Vagina (tissue), 2 donors: Measurements from ENCODE around the gene GPRIN1. TPM values are rescaled to one million over a fixed set of nuclear protein-coding genes. Genes with fewer than 3 reads are reported as not detected.
"Not testable (repeated sequence)": the region's sequence is repeated elsewhere in the genome, so short reads cannot be mapped to it uniquely, and the experiment has no call there.

Experiments
- DNase-seq, 2 donors: peaks; one replicate each; pipeline ENCODE4 v3.0.0-alpha.2; 2017; ENCODE audit errors: extremely low spot score in 2 of 2
- H3K27ac ChIP-seq: fragments of 200-600 bp; sonication (generic); one replicate; pipeline ENCODE4 v1.5.1; 2019
- H3K27me3 ChIP-seq: fragments of 200-600 bp; sonication (generic); one replicate; pipeline ENCODE4 v1.5.1; 2019
- H3K36me3 ChIP-seq, 2 donors: fragments of 200-600 bp; sonication (generic); one replicate each; pipeline ENCODE4 v1.5.1; 2017 to 2019
- H3K4me1 ChIP-seq: fragments of 200-600 bp; sonication (generic); one replicate; pipeline ENCODE4 v1.5.1; 2019
- H3K4me3 ChIP-seq, 2 donors: fragments of 200-600 bp; sonication (generic); 1 replicate in 1 of 2; 2 replicates in 1 of 2; pipeline ENCODE4 v1.5.1; 2016 to 2019
- H3K9me3 ChIP-seq: fragments of 200-600 bp; sonication (generic); one replicate; pipeline ENCODE4 v1.5.1; 2019
- POLR2A ChIP-seq, 2 donors: fragments of 450-650 bp; IDR thresholded peaks; one replicate each; pipeline ENCODE4 v1.6.1; 2017; ENCODE audit warnings: antibody characterized with exemption in 2 of 2, mild to moderate bottlenecking in 2 of 2, moderate library complexity in 2 of 2
- POLR2AphosphoS5 ChIP-seq, 2 donors: sonication (generic); formaldehyde crosslinking; IDR thresholded peaks; one replicate each; pipeline ENCODE4 v1.9.0; 2017; ENCODE audit warnings: antibody characterized with exemption in 2 of 2, mild to moderate bottlenecking in 2 of 2, low read depth in 1 of 2; ENCODE audit not compliant: insufficient read depth in 1 of 2
- intact Hi-C: fragments of 100-400 bp; cut with DNase I; formaldehyde crosslinking; loops from one replicate; pipeline ENCODE4 v1.15.1; 2023
- total RNA-seq: library from RNA; depleted of rRNA; stranded (reverse); fragments of >200 nt; gene quantifications from one replicate; pipeline ENCODE4 v1.2.3, GENCODE V29; 2016
- TF ChIP-seq, protein P1 (sequence below), 3 experiments: fragments of 450-650 bp in 2 of 3; fragments of 200-600 bp in 1 of 3; sonication (generic) in 1 of 3; IDR thresholded peaks; one replicate each; pipeline ENCODE4 v1.5.1; 2017 to 2019; ENCODE audit warnings: antibody characterized with exemption in 3 of 3, mild to moderate bottlenecking in 2 of 3, moderate library complexity in 2 of 3

Gene GPRIN1
- total RNA-seq, 1 donor from 2014 or later = 0.49 TPM

DNA sequence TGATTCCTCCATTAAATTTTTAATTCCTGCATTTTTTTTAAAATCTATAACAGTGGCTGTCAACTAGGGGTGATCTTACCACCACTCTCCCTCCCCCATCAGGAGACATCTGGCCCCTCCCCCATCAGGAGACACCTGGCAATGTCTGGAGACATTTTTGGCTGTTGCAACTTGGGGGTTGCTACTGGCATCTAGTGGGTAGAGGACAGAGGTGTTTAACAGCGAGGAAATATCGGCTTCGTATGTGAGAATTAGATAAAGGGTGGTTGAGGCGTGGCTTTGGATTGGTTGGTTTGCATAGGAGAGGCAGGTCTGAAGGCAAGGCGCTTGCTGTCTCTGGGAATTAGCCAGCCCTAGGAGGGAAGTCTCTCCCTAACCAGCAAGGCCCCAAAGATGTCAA lies 50.3 kb downstream of the GPRIN1 start:
- no peak for TF ChIP-seq POLR2A (IDR thresholded peaks at IDR 0.05)
- no peak for TF ChIP-seq POLR2AphosphoS5 (IDR thresholded peaks at IDR 0.05; ENCODE audit: insufficient read depth in 1 of 2, low read depth in 1 of 2)
- TF ChIP-seq, protein P1, sequence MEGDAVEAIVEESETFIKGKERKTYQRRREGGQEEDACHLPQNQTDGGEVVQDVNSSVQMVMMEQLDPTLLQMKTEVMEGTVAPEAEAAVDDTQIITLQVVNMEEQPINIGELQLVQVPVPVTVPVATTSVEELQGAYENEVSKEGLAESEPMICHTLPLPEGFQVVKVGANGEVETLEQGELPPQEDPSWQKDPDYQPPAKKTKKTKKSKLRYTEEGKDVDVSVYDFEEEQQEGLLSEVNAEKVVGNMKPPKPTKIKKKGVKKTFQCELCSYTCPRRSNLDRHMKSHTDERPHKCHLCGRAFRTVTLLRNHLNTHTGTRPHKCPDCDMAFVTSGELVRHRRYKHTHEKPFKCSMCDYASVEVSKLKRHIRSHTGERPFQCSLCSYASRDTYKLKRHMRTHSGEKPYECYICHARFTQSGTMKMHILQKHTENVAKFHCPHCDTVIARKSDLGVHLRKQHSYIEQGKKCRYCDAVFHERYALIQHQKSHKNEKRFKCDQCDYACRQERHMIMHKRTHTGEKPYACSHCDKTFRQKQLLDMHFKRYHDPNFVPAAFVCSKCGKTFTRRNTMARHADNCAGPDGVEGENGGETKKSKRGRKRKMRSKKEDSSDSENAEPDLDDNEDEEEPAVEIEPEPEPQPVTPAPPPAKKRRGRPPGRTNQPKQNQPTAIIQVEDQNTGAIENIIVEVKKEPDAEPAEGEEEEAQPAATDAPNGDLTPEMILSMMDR (IDR thresholded peaks at IDR 0.05) = no peak
- Histone ChIP-seq H3K4me3 (no peak overlapping the region), H3K36me3 (no peaks in the 10 kb centered on the region), H3K27me3 (no peaks in the 10 kb centered on the region), H3K27ac (no peak overlapping the region), H3K4me1 (no peaks in the 10 kb centered on the region), H3K9me3 (no peaks in the 10 kb centered on the region)
- intact Hi-C loops = no loop called here
- no peak for DNase-seq

DNA sequence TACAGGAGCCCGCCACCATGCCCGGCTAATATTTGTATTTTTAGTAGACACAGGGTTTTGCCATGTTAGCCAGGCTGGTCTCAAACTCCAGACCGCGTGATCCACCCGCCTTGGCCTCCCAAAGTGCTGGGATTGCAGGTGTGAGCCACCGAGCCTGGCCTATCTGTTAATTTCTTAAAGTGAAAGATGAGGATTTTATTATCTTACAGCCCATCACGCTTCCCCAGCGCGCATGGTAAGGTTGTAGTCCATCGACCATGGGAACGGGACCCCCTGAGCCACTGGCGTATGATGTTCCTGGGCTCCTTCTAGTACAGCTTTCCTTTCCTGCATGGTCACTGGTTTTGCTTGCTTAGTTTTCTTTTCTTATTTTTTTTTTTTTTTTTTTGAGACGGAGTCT lies 52.1 kb downstream of the GPRIN1 start:
- no peaks in the 10 kb centered on the region for H3K4me1 ChIP-seq
- TF ChIP-seq, protein P1 (IDR thresholded peaks at IDR 0.05) = no peak
- no peak for TF ChIP-seq POLR2A (IDR thresholded peaks at IDR 0.05)
- no peak for TF ChIP-seq POLR2AphosphoS5 (IDR thresholded peaks at IDR 0.05; ENCODE audit: insufficient read depth in 1 of 2, low read depth in 1 of 2)
- DNase-seq = no peak
- intact Hi-C loops = no loop called here
- H3K9me3 ChIP-seq = no peaks in the 10 kb centered on the region
- H3K27me3 ChIP-seq = no peaks in the 10 kb centered on the region
- no peak overlapping the region for H3K4me3 ChIP-seq
- H3K36me3 ChIP-seq = no peaks in the 10 kb centered on the region
- no peak overlapping the region for H3K27ac ChIP-seq

DNA sequence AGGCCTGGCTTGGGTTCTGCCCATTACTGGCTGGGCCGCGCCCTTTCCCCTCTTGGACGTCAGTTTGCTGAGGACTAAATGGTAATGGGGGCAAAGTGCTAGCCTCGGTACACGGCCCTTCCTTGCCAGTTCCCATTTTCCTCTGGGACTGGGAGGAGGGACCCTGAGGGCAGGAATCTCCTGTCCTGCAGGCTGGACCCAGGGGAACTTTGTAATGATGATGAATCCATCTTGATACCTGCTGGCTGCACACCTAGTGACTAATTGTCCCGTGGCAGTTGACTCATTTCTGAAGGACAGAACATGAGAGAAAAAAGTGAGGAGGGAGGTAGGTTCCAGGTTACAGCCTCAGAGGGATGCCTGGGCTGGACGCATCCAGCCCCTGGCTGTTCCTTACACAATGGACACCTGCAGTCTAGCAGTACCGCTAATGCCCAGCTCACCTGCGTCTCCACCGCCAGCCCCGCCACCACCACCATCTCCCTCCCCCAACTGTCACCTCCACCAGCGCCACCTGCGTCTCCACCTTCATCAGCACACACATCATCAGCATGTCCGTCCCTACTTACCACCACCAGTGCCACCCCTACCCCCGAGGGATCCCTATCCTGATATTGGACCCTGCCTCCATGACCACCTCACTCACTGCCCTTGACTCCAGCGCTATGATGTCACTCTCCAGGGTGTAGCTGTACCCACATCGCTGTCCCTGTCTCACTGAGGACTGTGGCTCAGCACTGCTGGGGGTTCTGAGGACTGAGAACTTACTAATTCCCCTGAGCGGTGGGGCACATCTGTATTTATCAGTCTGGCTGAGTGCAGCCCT lies 56.5 kb downstream of the GPRIN1 start:
- TF ChIP-seq, protein P1 (IDR thresholded peaks at IDR 0.05) = no peak
- no peak for TF ChIP-seq POLR2A (IDR thresholded peaks at IDR 0.05)
- intact Hi-C loops = no loop called here
- H3K4me1 ChIP-seq = no peaks in the 10 kb centered on the region
- H3K9me3 ChIP-seq = no peaks in the 10 kb centered on the region
- H3K27ac ChIP-seq = no peak overlapping the region
- H3K27me3 ChIP-seq = no peaks in the 10 kb centered on the region
- no peak overlapping the region for H3K4me3 ChIP-seq
- H3K36me3 ChIP-seq = no peaks in the 10 kb centered on the region
- no peak for DNase-seq

DNA sequence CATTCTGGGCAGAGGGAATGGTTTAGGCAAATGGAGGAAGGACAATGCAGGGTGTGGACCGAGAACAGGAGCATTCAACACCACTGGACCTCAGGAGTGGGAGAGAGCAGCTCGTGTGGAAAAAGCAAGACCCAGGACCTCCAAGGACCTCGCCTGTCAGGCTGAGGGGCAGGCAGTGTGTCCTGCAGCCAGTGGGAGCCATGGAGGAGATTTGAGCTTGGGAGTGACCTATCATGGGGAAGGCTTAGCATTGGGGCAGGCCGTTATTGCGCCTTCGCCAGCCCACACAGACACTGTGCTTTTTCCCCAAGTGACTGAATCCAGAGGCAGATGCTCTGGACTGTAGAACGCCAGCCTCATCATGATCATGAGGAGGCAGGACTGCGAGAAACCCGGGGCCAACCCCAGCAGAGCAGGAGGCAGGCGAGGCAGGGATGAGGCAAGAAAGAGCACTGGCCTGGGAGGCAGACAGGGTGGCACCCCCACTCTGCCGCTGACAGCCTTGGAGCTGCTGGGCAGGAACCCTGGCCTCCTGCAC lies 57.6 kb downstream of the GPRIN1 start:
- H3K36me3 ChIP-seq = no peaks in the 10 kb centered on the region
- no peak overlapping the region for H3K4me3 ChIP-seq
- H3K27ac ChIP-seq = no peak overlapping the region
- no peak for TF ChIP-seq POLR2AphosphoS5 (IDR thresholded peaks at IDR 0.05; ENCODE audit: insufficient read depth in 1 of 2, low read depth in 1 of 2)
- TF ChIP-seq, protein P1 (IDR thresholded peaks at IDR 0.05) = no peak
- TF ChIP-seq POLR2A (IDR thresholded peaks at IDR 0.05) = no peak
- no peaks in the 10 kb centered on the region for H3K27me3 ChIP-seq
- no peaks in the 10 kb centered on the region for H3K4me1 ChIP-seq
- no peak for DNase-seq
- no peaks in the 10 kb centered on the region for H3K9me3 ChIP-seq
- intact Hi-C loops = no loop called here

DNA sequence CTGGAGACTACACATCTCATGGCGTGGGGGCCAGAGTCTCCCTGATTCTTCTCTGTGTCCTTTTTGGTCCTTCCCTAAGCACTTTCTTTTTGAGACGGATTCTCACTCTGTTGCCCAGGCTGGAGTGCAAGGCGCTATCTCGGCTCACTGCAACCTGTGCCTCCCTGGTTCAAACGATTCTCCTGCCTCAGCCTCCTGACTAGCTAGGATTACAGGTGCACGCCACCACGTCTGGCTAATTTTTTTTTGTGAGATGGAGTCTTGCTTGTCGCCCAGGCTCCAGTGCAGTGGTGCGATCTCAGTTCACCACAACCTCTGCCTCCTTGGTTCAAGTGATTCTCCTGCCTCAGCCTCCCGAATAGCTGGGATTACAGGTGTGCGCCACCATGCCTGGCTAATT lies 59.0 kb downstream of the GPRIN1 start:
- H3K4me1 ChIP-seq, H3K36me3 ChIP-seq, H3K27ac ChIP-seq, intact Hi-C loops, H3K27me3 ChIP-seq, H3K9me3 ChIP-seq, H3K4me3 ChIP-seq, DNase-seq: not testable (repeated sequence)
